ENCODE results near the gene WDR54.

WDR54 gene

DNA sequence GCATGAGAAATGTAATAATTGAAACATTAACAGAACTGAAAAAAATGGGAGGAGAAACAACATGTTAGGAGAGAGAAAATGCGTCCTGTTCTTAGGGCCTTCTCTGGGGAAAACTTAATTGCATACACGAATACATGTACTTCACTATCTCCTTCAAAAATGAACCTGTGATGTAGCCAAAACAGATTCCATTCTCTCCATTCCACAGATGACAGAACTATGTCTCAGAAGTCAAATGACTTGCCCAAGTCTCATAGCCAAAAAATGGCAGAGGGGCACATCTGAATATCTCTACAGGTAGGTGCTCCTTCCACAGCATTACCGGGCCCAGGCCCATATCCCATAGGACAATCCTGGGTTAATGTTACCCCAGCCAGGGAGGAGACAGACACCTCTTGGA is 37.5 kb upstream of the WDR54 start:
- Histone ChIP-seq H3K27me3 (ENCODE audit: control insufficient read depth in 1 of 2, insufficient read depth in 2 of 2, low read length in 2 of 2) (no peaks in the 10 kb centered on the region), H3K9me3 (ENCODE audit: control insufficient read depth in 2 of 2, low read length in 2 of 2) (no peaks in the 10 kb centered on the region), H3K4me1 (ENCODE audit: control insufficient read depth, insufficient read depth, low read length) (peaks cover 28% of the 10 kb centered on the region), H3K4me3 (ENCODE audit: low read length in 2 of 2) (no peak overlapping the region), H3K36me3 (ENCODE audit: control insufficient read depth in 2 of 2, insufficient read depth in 2 of 2, low read length in 2 of 2) (peaks cover 0 to 4% of the 10 kb centered on the region in 2 donors), H3K9ac (ENCODE audit: low read length in 2 of 2) (no peak overlapping the region), H3K27ac (ENCODE audit: low read length) (no peak overlapping the region)

DNA sequence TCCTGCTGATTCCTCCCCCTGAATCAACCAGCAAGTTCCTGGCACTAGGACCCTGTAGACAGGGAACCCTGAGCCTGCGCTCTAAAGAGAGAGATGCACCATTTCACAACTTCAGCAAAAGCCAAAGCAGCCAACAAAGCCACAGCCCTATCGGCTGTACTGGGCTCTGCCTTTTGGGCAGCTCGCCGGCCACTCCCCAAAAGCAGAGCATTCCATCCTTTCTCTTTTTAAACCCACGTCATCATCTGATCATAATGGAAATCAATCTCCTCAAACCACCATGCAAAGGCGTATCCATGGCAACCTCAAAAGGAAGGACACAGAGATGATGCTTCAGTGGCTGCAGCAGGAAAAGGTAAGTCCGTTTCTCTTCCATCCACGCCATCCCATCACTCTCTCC is 36.1 kb upstream of the WDR54 start:
- H3K36me3 ChIP-seq (ENCODE audit: control insufficient read depth in 2 of 2, insufficient read depth in 2 of 2, low read length in 2 of 2) = peaks cover 0 to 4% of the 10 kb centered on the region in 2 donors
- H3K4me1 ChIP-seq (ENCODE audit: control insufficient read depth, insufficient read depth, low read length) = peaks cover 17% of the 10 kb centered on the region
- no peaks in the 10 kb centered on the region for H3K27me3 ChIP-seq (ENCODE audit: control insufficient read depth in 1 of 2, insufficient read depth in 2 of 2, low read length in 2 of 2)
- H3K27ac ChIP-seq (ENCODE audit: low read length) = no peak overlapping the region
- no peaks in the 10 kb centered on the region for H3K9me3 ChIP-seq (ENCODE audit: control insufficient read depth in 2 of 2, low read length in 2 of 2)
- no peak overlapping the region for H3K4me3 ChIP-seq (ENCODE audit: low read length in 2 of 2)
- H3K9ac ChIP-seq (ENCODE audit: low read length in 2 of 2) = no peak overlapping the region

DNA sequence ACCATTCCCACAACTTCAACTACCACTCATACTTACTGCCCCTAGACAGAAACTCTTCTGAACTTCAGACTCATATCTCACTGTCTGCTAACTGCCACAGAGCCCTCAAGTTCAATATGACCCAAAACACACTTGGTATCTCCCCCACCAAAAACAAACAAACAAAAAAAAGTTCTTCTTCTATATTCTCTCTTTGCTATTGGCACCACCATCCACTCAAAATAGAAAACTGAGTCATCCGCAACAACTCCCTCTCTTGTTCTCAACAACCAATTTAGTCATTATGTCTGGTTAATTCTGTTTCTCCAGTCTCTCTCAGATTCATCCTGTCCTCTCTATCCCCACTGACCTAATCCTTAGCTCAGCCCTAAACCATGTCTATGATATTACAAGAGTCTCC is 34.2 kb upstream of the WDR54 start:
- no peak overlapping the region for H3K27ac ChIP-seq (ENCODE audit: low read length)
- H3K36me3 ChIP-seq (ENCODE audit: control insufficient read depth in 2 of 2, insufficient read depth in 2 of 2, low read length in 2 of 2) = peaks cover 0 to 4% of the 10 kb centered on the region in 2 donors
- no peaks in the 10 kb centered on the region for H3K9me3 ChIP-seq (ENCODE audit: control insufficient read depth in 2 of 2, low read length in 2 of 2)
- H3K4me3 ChIP-seq (ENCODE audit: low read length in 2 of 2) = no peak overlapping the region
- H3K9ac ChIP-seq (ENCODE audit: low read length in 2 of 2) = no peak overlapping the region
- H3K27me3 ChIP-seq (ENCODE audit: control insufficient read depth in 1 of 2, insufficient read depth in 2 of 2, low read length in 2 of 2) = no peaks in the 10 kb centered on the region
- peaks cover 11% of the 10 kb centered on the region for H3K4me1 ChIP-seq (ENCODE audit: control insufficient read depth, insufficient read depth, low read length)

DNA sequence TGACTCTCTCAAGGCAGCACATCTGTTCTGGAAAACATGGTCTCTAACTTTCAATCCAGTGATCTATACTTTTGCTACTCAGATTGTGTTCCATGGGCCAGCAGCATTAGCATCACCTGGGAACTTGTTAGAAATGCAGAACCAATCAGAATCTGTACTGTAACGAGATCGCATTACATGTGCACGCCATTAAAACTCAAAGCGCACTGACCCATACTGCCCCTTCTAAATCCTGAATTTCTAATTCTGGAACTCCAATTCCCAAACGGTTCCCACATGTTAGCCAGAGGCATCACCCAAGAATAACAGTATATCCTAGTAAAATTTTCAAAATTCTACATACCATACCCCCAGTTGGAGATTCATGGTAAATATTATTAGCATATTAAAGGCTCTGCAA is 30.9 kb upstream of the WDR54 start:
- peak overlapping the region; percentile 86 to 93 for H3K4me3 ChIP-seq (ENCODE audit: low read length in 2 of 2)
- no peak overlapping the region for H3K27ac ChIP-seq (ENCODE audit: low read length)
- no peaks in the 10 kb centered on the region for H3K27me3 ChIP-seq (ENCODE audit: control insufficient read depth in 1 of 2, insufficient read depth in 2 of 2, low read length in 2 of 2)
- H3K36me3 ChIP-seq (ENCODE audit: control insufficient read depth in 2 of 2, insufficient read depth in 2 of 2, low read length in 2 of 2) = no peaks in the 10 kb centered on the region
- H3K9me3 ChIP-seq (ENCODE audit: control insufficient read depth in 2 of 2, low read length in 2 of 2) = no peaks in the 10 kb centered on the region
- peak overlapping the region in 1 of 2 donors; percentile 70 for H3K9ac ChIP-seq (ENCODE audit: low read length in 2 of 2)
- peaks cover 9% of the 10 kb centered on the region for H3K4me1 ChIP-seq (ENCODE audit: control insufficient read depth, insufficient read depth, low read length)

DNA sequence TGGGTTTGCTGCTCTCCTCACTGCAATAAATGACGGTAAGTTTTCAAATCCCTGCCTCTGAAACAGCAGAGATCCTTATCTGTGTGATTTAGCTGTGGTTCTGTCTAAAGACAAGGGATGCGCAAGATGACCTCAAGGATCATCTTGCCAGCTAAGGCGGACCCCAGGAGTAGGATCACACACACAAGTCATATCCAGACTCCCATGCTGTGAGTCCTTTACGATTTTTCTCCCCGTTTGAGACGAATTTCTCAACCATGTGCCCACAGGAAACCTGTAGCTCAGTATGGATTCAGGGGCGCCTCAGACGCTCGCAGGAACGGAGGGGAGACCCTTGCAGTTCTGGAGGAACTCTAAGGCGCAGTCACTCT is 30.3 kb upstream of the WDR54 start:
- peak overlapping the region; percentile 86 to 93 for H3K4me3 ChIP-seq (ENCODE audit: low read length in 2 of 2)
- peak overlapping the region; percentile 84 for H3K27ac ChIP-seq (ENCODE audit: low read length)
- H3K9me3 ChIP-seq (ENCODE audit: control insufficient read depth in 2 of 2, low read length in 2 of 2) = no peaks in the 10 kb centered on the region
- H3K4me1 ChIP-seq (ENCODE audit: control insufficient read depth, insufficient read depth, low read length) = peaks cover 9% of the 10 kb centered on the region
- no peaks in the 10 kb centered on the region for H3K27me3 ChIP-seq (ENCODE audit: control insufficient read depth in 1 of 2, insufficient read depth in 2 of 2, low read length in 2 of 2)
- no peaks in the 10 kb centered on the region for H3K36me3 ChIP-seq (ENCODE audit: control insufficient read depth in 2 of 2, insufficient read depth in 2 of 2, low read length in 2 of 2)
- peak overlapping the region; percentile 70 to 92 for H3K9ac ChIP-seq (ENCODE audit: low read length in 2 of 2)

DNA sequence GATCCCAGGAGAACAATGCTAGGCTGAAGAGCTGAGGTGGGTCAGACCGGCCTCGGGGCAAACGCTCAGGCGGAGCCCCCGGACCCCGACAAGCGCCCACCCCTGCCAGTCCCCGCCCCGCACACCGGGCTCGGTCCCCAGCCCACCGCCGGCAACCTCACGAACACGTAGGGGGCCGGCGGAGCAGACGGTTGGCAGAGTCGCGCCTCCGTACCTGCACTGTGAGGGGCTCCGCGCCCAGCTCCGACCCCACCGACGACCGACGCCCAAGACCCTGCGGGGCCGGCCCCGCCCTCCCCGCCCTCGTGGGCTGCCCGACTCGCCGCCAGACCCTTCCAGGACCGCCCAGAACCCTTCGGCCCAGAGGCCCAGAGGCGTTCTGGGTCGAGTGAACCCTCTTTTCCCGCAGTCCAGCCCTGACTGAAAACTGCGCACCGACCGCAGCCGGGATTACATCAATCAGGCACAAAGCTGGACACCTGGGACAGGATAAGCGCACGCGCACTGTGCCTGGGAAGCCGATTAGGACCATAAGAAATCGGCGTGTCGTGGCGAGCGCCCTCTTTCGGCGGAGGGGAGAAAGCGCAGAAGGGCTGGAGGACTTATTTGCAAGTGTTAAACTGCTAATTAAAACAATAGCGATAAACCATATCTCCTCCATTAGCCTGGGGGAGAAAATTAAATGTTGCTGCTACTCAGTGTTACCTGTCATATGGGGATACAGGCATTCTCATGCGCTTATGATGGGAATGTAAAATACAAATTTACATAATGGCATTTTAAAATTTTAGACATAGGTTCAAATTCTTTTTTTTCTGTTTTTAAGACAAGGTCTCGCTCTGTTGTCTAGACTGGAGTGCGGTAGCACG is 29.7 kb upstream of the WDR54 start:
- Histone ChIP-seq H3K9me3 (ENCODE audit: control insufficient read depth in 2 of 2, low read length in 2 of 2) (no peaks in the 10 kb centered on the region), H3K4me3 (ENCODE audit: low read length in 2 of 2) (peak overlapping the region; percentile 86 to 93), H3K27ac (ENCODE audit: low read length) (peak overlapping the region; percentile 84), H3K4me1 (ENCODE audit: control insufficient read depth, insufficient read depth, low read length) (peaks cover 9% of the 10 kb centered on the region), H3K27me3 (ENCODE audit: control insufficient read depth in 1 of 2, insufficient read depth in 2 of 2, low read length in 2 of 2) (no peaks in the 10 kb centered on the region), H3K36me3 (ENCODE audit: control insufficient read depth in 2 of 2, insufficient read depth in 2 of 2, low read length in 2 of 2) (no peaks in the 10 kb centered on the region), H3K9ac (ENCODE audit: low read length in 2 of 2) (peak overlapping the region; percentile 70 to 92)

DNA sequence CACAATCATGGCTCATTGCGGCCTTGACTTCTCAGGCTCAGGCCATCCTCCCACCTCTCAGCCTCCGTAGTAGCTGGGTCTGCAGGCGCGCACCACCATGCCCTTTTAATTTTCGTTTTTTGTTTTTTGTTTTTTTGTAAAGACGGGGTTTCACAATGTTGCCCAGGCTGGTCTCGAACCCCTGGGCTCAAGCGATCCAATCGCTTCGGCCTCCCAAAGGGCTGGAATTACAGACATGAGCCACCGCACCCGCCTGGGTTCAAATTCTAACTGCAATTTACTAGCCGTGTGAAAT is 29.1 kb upstream of the WDR54 start:
- peak overlapping the region; percentile 84 for H3K27ac ChIP-seq (ENCODE audit: low read length)
- H3K4me1 ChIP-seq (ENCODE audit: control insufficient read depth, insufficient read depth, low read length) = peaks cover 9% of the 10 kb centered on the region
- H3K36me3 ChIP-seq (ENCODE audit: control insufficient read depth in 2 of 2, insufficient read depth in 2 of 2, low read length in 2 of 2) = no peaks in the 10 kb centered on the region
- H3K9ac ChIP-seq (ENCODE audit: low read length in 2 of 2) = peak overlapping the region in 1 of 2 donors; percentile 92
- peak overlapping the region; percentile 86 to 93 for H3K4me3 ChIP-seq (ENCODE audit: low read length in 2 of 2)
- no peaks in the 10 kb centered on the region for H3K27me3 ChIP-seq (ENCODE audit: control insufficient read depth in 1 of 2, insufficient read depth in 2 of 2, low read length in 2 of 2)
- H3K9me3 ChIP-seq (ENCODE audit: control insufficient read depth in 2 of 2, low read length in 2 of 2) = no peaks in the 10 kb centered on the region

DNA sequence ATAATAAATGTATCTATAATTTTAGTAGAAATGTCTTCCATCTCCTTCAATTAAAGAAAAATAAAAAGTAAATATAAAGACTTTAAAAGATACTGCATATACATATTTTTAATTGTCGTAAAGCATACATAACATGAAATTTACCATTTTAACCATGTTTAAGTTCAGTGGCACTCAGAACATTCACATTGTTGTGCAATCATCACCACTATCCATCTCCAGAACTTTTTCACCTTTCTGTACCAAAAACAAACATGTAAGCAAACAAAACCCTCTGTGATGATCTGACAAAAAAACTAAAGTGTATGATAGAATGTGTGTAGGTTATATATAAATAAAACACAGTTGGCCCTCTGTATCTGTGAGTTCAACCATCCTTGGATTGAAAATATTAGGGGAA is 28.0 kb upstream of the WDR54 start:
- no peaks in the 10 kb centered on the region for H3K36me3 ChIP-seq (ENCODE audit: control insufficient read depth in 2 of 2, insufficient read depth in 2 of 2, low read length in 2 of 2)
- no peak overlapping the region for H3K4me3 ChIP-seq (ENCODE audit: low read length in 2 of 2)
- peaks cover 9% of the 10 kb centered on the region for H3K4me1 ChIP-seq (ENCODE audit: control insufficient read depth, insufficient read depth, low read length)
- H3K9ac ChIP-seq (ENCODE audit: low read length in 2 of 2) = no peak overlapping the region
- H3K27me3 ChIP-seq (ENCODE audit: control insufficient read depth in 1 of 2, insufficient read depth in 2 of 2, low read length in 2 of 2) = no peaks in the 10 kb centered on the region
- no peak overlapping the region for H3K27ac ChIP-seq (ENCODE audit: low read length)
- H3K9me3 ChIP-seq (ENCODE audit: control insufficient read depth in 2 of 2, low read length in 2 of 2) = no peaks in the 10 kb centered on the region

DNA sequence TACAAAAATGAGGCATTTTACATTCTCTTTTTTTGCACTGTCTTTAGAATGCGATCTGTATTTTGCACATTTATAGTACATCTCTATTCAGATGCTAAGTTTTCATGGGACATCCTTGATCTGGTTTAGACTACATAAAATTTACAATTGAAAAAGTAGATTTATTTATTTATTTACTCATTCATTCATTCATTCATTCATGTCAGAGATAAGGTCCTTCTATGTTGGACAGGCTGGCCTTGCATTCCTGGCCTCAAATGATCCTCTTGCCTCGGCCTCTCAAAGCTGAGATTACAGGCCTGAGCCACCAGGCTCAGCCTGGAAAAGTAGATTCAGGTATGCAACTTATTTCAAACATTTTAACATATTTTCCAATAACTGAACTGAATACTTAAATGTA is 25.4 kb upstream of the WDR54 start:
- Histone ChIP-seq H3K36me3 (ENCODE audit: control insufficient read depth in 2 of 2, insufficient read depth in 2 of 2, low read length in 2 of 2) (no peaks in the 10 kb centered on the region), H3K27me3 (ENCODE audit: control insufficient read depth in 1 of 2, insufficient read depth in 2 of 2, low read length in 2 of 2) (no peaks in the 10 kb centered on the region), H3K4me3 (ENCODE audit: low read length in 2 of 2) (no peak overlapping the region), H3K4me1 (ENCODE audit: control insufficient read depth, insufficient read depth, low read length) (no peaks in the 10 kb centered on the region), H3K27ac (ENCODE audit: low read length) (no peak overlapping the region), H3K9ac (ENCODE audit: low read length in 2 of 2) (no peak overlapping the region), H3K9me3 (ENCODE audit: control insufficient read depth in 2 of 2, low read length in 2 of 2) (no peaks in the 10 kb centered on the region)

DNA sequence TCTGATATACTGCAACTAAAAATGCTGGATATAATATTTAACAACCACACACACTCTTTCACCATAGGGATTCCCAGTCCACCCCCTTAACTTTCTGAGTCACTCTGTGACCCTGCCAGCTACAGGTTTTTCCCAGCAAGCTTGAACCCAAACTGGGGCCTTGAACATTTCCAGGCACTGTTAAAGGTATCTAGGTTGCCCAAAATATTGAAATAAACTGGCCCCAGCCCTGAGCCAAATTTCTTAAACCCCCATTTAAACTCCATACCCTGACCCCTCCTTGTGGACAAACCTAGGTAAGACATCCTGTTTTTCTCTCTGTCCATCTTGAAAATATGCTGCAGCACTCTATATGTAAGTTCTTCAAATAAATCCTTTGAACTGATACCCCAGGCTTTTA is 21.7 kb upstream of the WDR54 start:
- Histone ChIP-seq H3K9me3 (ENCODE audit: control insufficient read depth in 2 of 2, low read length in 2 of 2) (no peaks in the 10 kb centered on the region), H3K27ac (ENCODE audit: low read length) (no peak overlapping the region), H3K27me3 (ENCODE audit: control insufficient read depth in 1 of 2, insufficient read depth in 2 of 2, low read length in 2 of 2) (no peaks in the 10 kb centered on the region), H3K4me1 (ENCODE audit: control insufficient read depth, insufficient read depth, low read length) (no peaks in the 10 kb centered on the region), H3K36me3 (ENCODE audit: control insufficient read depth in 2 of 2, insufficient read depth in 2 of 2, low read length in 2 of 2) (no peaks in the 10 kb centered on the region), H3K9ac (ENCODE audit: low read length in 2 of 2) (no peak overlapping the region), H3K4me3 (ENCODE audit: low read length in 2 of 2) (no peak overlapping the region)

DNA sequence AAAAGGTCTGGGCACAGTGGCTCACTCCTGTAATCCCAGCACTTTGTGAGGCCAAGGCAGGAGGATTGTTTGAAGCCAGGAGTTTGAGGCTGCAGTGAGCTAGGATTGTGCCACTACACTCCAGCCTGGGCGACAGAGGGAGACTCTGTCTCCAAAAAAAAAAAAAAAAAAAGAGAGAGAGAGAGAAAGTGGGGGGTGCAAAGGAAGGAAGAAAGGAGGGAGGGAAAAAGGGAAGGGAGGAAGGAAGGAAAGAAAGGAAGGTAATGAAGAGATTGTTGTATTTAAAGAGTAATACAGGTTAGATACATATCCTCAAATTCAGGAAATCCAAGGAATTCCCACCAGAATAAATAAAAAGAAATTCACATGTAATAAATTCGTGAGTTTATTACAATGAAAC is 19.6 kb upstream of the WDR54 start:
- no peaks in the 10 kb centered on the region for H3K9me3 ChIP-seq (ENCODE audit: control insufficient read depth in 2 of 2, low read length in 2 of 2)
- H3K27ac ChIP-seq (ENCODE audit: low read length) = no peak overlapping the region
- no peak overlapping the region for H3K4me3 ChIP-seq (ENCODE audit: low read length in 2 of 2)
- H3K4me1 ChIP-seq (ENCODE audit: control insufficient read depth, insufficient read depth, low read length) = no peaks in the 10 kb centered on the region
- no peaks in the 10 kb centered on the region for H3K36me3 ChIP-seq (ENCODE audit: control insufficient read depth in 2 of 2, insufficient read depth in 2 of 2, low read length in 2 of 2)
- H3K9ac ChIP-seq (ENCODE audit: low read length in 2 of 2) = no peak overlapping the region
- H3K27me3 ChIP-seq (ENCODE audit: control insufficient read depth in 1 of 2, insufficient read depth in 2 of 2, low read length in 2 of 2) = no peaks in the 10 kb centered on the region

Data from stomach smooth muscle (tissue), 2 donors.